Smooth muscle cell (in vitro differentiated cells): ENCODE results near the gene OSMR. TPM values are rescaled to one million over a fixed set of nuclear protein-coding genes. Genes with fewer than 3 reads are reported as not detected.

Source experiments
- DNase-seq: peaks from one replicate; lab custom pipeline; 2025; ENCODE audit not compliant: unreplicated experiment; lab: John Stamatoyannopoulos, UW
- H2AFZ ChIP-seq: fragments of 200-600 bp; sonication (generic); 2 replicates; pipeline ENCODE4 v1.6.0; 2016; ENCODE audit warnings: antibody characterized with exemption, low read depth, mild to moderate bottlenecking
- H3F3A ChIP-seq: fragments of 200-600 bp; sonication (generic); 2 replicates; pipeline ENCODE4 v1.6.0; 2017; ENCODE audit warnings: antibody characterized with exemption, low read depth
- H3K27ac ChIP-seq: fragments of 200-600 bp; sonication (generic); 2 replicates; pipeline ENCODE4 v1.5.1; 2016; ENCODE audit warnings: low read depth, mild to moderate bottlenecking
- H3K27me3 ChIP-seq: fragments of 200-600 bp; sonication (generic); 2 replicates; pipeline ENCODE4 v1.6.1; 2016; ENCODE audit warnings: low read depth, mild to moderate bottlenecking
- H3K36me3 ChIP-seq: fragments of 200-600 bp; sonication (generic); 2 replicates; pipeline ENCODE4 v1.5.1; 2016; ENCODE audit warnings: low read depth
- H3K4me1 ChIP-seq: fragments of 200-600 bp; sonication (generic); 2 replicates; pipeline ENCODE4 v1.5.1; 2016; ENCODE audit warnings: low read depth
- H3K4me2 ChIP-seq: fragments of 200-600 bp; sonication (generic); 2 replicates; pipeline ENCODE4 v1.6.0; 2016; ENCODE audit warnings: mild to moderate bottlenecking
- H3K4me3 ChIP-seq: fragments of 200-600 bp; sonication (generic); 2 replicates; pipeline ENCODE4 v1.5.1; 2016; ENCODE audit warnings: mild to moderate bottlenecking
- H3K79me2 ChIP-seq: fragments of 200-600 bp; sonication (generic); 2 replicates; pipeline ENCODE4 v1.6.0; 2016; ENCODE audit warnings: low read depth, mild to moderate bottlenecking
- H3K9ac ChIP-seq: fragments of 200-600 bp; sonication (generic); 2 replicates; pipeline ENCODE4 v1.6.0; 2016; ENCODE audit warnings: low read depth
- H3K9me3 ChIP-seq: fragments of 200-600 bp; sonication (generic); replicated peaks from 2 replicates; pipeline ENCODE4 v1.5.1; 2016; ENCODE audit warnings: low read depth
- H4K20me1 ChIP-seq: fragments of 200-600 bp; sonication (generic); 2 replicates; pipeline ENCODE4 v1.6.0; 2016; ENCODE audit warnings: low read depth
- CTCF ChIP-seq: fragments of 200-600 bp; sonication (generic); IDR thresholded peaks from 2 replicates; pipeline ENCODE4 v1.5.1; 2017; ENCODE audit warnings: borderline replicate concordance, mild to moderate bottlenecking, antibody characterized with exemption; ENCODE audit not compliant: insufficient read depth, poor library complexity, severe bottlenecking
- WGBS: methylation state at CpG from one replicate; pipeline ENCODE4 v1.1.7; 2016; ENCODE audit warnings: low lambda C conversion rate; 5-methylcytosine and 5-hydroxymethylcytosine counted together
- polyA plus RNA-seq: library from polyadenylated mRNA; unstranded; fragments of >200 nt; fragmentation: Nextera tagmentation; extraction: Ambion mirVana; gene quantifications from 2 replicates; pipeline ENCODE4 v1.2.1, GENCODE V29; 2016
- total RNA-seq: library from RNA; depleted of rRNA; stranded (reverse); fragments of >200 nt; gene quantifications from 2 replicates; pipeline ENCODE4 v1.2.3, GENCODE V29; 2014

Gene OSMR
- total and polyA plus RNA-seq, 2 experiments from 2014 or later: 31.8 to 52.5 TPM

GRCh38 chr5:38906503-38906902 lies 60.7 kb downstream of the OSMR start:
- Histone ChIP-seq H3K4me1 (no peaks in the 10 kb centered on the region), H3K27me3 (no peaks in the 10 kb centered on the region), H4K20me1 (no peaks in the 10 kb centered on the region), H3K27ac (no peak overlapping the region), H3F3A (no peaks in the 10 kb centered on the region), H3K9me3 (peaks cover 5% of the 10 kb centered on the region), H3K79me2 (no peaks in the 10 kb centered on the region), H3K36me3 (peaks cover 44% of the 10 kb centered on the region), H3K4me3 (no peak overlapping the region), H3K4me2 (no peak overlapping the region), H2AFZ (no peak overlapping the region), H3K9ac (no peak overlapping the region)
- DNase-seq: no peak
- TF ChIP-seq CTCF: no peak

- H3K36me3 ChIP-seq: peaks cover 17% of the 10 kb centered on the region
- H4K20me1 ChIP-seq: no peaks in the 10 kb centered on the region
- no peaks in the 10 kb centered on the region for H3K27me3 ChIP-seq
- no peaks in the 10 kb centered on the region for H3F3A ChIP-seq
- H3K9me3 ChIP-seq: peaks cover 5% of the 10 kb centered on the region
- H3K27ac ChIP-seq: no peak overlapping the region
- no peaks in the 10 kb centered on the region for H3K79me2 ChIP-seq
- H3K9ac ChIP-seq: no peak overlapping the region
- H2AFZ ChIP-seq: no peak overlapping the region
- H3K4me1 ChIP-seq: no peaks in the 10 kb centered on the region
- no peak for TF ChIP-seq CTCF
- no peak overlapping the region for H3K4me3 ChIP-seq
- no peak for DNase-seq
- 99% methylated on average over 3 of the region's 3 CpGs for WGBS
- H3K4me2 ChIP-seq: no peak overlapping the region
Measured at GRCh38 chr5:38911933-38912332, 66.1 kb downstream of the OSMR start.

- H2AFZ ChIP-seq: no peak overlapping the region
- H3K4me2 ChIP-seq: no peak overlapping the region
- H4K20me1 ChIP-seq: no peaks in the 10 kb centered on the region
- H3K27ac ChIP-seq: no peak overlapping the region
- H3K9me3 ChIP-seq: peaks cover 5% of the 10 kb centered on the region
- peaks cover 14% of the 10 kb centered on the region for H3K36me3 ChIP-seq
- 92% methylated on average over 2 of the region's 2 CpGs for WGBS
- TF ChIP-seq CTCF: no peak
- H3K27me3 ChIP-seq: no peaks in the 10 kb centered on the region
- no peak overlapping the region for H3K9ac ChIP-seq
- no peak overlapping the region for H3K4me3 ChIP-seq
- H3F3A ChIP-seq: no peaks in the 10 kb centered on the region
- DNase-seq: no peak
- H3K4me1 ChIP-seq: no peaks in the 10 kb centered on the region
- no peaks in the 10 kb centered on the region for H3K79me2 ChIP-seq
Measured at GRCh38 chr5:38913714-38914113, 67.9 kb downstream of the OSMR start.

GRCh38 chr5:38916802-38917201 lies 71.0 kb downstream of the OSMR start:
- H3K9me3 ChIP-seq: no peaks in the 10 kb centered on the region
- no peak overlapping the region for H3K27ac ChIP-seq
- no peak overlapping the region for H3K4me3 ChIP-seq
- no peaks in the 10 kb centered on the region for H3K79me2 ChIP-seq
- no peak overlapping the region for H3K4me2 ChIP-seq
- no peaks in the 10 kb centered on the region for H3F3A ChIP-seq
- H3K27me3 ChIP-seq: no peaks in the 10 kb centered on the region
- no peaks in the 10 kb centered on the region for H3K4me1 ChIP-seq
- H3K9ac ChIP-seq: no peak overlapping the region
- H2AFZ ChIP-seq: no peak overlapping the region
- peaks cover 3% of the 10 kb centered on the region for H3K36me3 ChIP-seq
- 69% methylated on average over 7 of the region's 7 CpGs for WGBS
- peaks cover 7% of the 10 kb centered on the region for H4K20me1 ChIP-seq
- TF ChIP-seq CTCF: no peak
- no peak for DNase-seq
